SK-N-SH (cell line): ENCODE data around the gene MEF2D. TPM values are rescaled to one million over a fixed set of nuclear protein-coding genes. Genes with fewer than 3 reads are reported as not detected.

Experiments
- CTCF ChIA-PET: fragments of 300-600, 350-600 bp; formaldehyde crosslinking; extraction: SDS; loops from one replicate; lab custom pipeline; 2021; lab: Yijun Ruan, JAX
- POLR2A ChIA-PET: fragments of 350-600 bp; sonication (Branson Sonifier 250); formaldehyde crosslinking; extraction: SDS; loops from one replicate; lab custom pipeline; 2020; ENCODE audit warnings: antibody characterized with exemption, inconsistent platforms; lab: Yijun Ruan, JAX
- DNase-seq: peaks from one replicate; pipeline ENCODE4 v3.0.0; 2012
- H2AFZ ChIP-seq: fragments of 200-600 bp; sonication (generic); 2 replicates; pipeline ENCODE4 v1.8.1; 2016; ENCODE audit warnings: antibody characterized with exemption, mild to moderate bottlenecking, low read depth
- H3F3A ChIP-seq: fragments of 200-600 bp; sonication (generic); replicated peaks from 2 replicates; pipeline ENCODE3; 2016; ENCODE audit warnings: antibody characterized with exemption, mild to moderate bottlenecking; ENCODE audit not compliant: insufficient read depth
- H3K27ac ChIP-seq, 2 experiments: fragments of 200-500 bp in 1 of 2; fragments of 200-600 bp in 1 of 2; sonication (Bioruptor generic) in 1 of 2; sonication (generic), shearing (Covaris generic) in 1 of 2; 2 replicates each; pipeline versions ENCODE4 v1.5.1 to v1.6.1; 2014 to 2016; ENCODE audit warnings: low read depth in 2 of 2, inconsistent platforms in 1 of 2, low read length in 1 of 2, mild to moderate bottlenecking in 1 of 2, mixed read lengths in 1 of 2
- H3K27me3 ChIP-seq: fragments of 200-600 bp; sonication (generic), shearing (Covaris generic); 2 replicates; pipeline ENCODE4 v1.6.1; 2016; ENCODE audit warnings: mixed run types; ENCODE audit not compliant: insufficient read depth
- H3K36me3 ChIP-seq, 2 experiments: fragments of 200-500 bp in 1 of 2; fragments of 200-600 bp in 1 of 2; sonication (Bioruptor generic) in 1 of 2; sonication (generic) in 1 of 2; replicated peaks in 1 of 2; 2 replicates each; pipeline versions ENCODE3 to v1.5.1; 2014 to 2016; ENCODE audit warnings: low read length in 1 of 2, mild to moderate bottlenecking in 1 of 2; ENCODE audit not compliant: insufficient read depth in 2 of 2, control insufficient read depth in 1 of 2
- H3K4me1 ChIP-seq, 2 experiments: fragments of 200-500 bp in 1 of 2; fragments of 200-600 bp in 1 of 2; sonication (Bioruptor generic) in 1 of 2; sonication (generic), shearing (Covaris generic) in 1 of 2; 2 replicates each; pipeline versions ENCODE4 v1.5.1 to v1.6.1; 2014 to 2016; ENCODE audit warnings: low read depth in 1 of 2, low read length in 1 of 2, mixed run types in 1 of 2; ENCODE audit not compliant: insufficient read depth in 2 of 2, control insufficient read depth in 1 of 2
- H3K4me2 ChIP-seq: fragments of 200-600 bp; sonication (generic), shearing (Covaris generic); 2 replicates; pipeline ENCODE4 v1.6.1; 2017; ENCODE audit warnings: mixed run types
- H3K4me3 ChIP-seq, 2 experiments: fragments of 200-500 bp in 1 of 2; fragments of 200-600 bp in 1 of 2; sonication (Bioruptor generic) in 1 of 2; sonication (generic), shearing (Covaris generic) in 1 of 2; 2 replicates each; pipeline versions ENCODE4 v1.5.1 to v1.8.1; 2014 to 2016; ENCODE audit warnings: low read depth in 2 of 2, inconsistent platforms in 1 of 2, low read length in 1 of 2, mild to moderate bottlenecking in 1 of 2, mixed read lengths in 1 of 2, moderate library complexity in 1 of 2
- H3K79me2 ChIP-seq: fragments of 200-600 bp; sonication (generic); 2 replicates; pipeline ENCODE4 v1.8.1; 2017; ENCODE audit warnings: mild to moderate bottlenecking; ENCODE audit not compliant: insufficient read depth
- H3K9ac ChIP-seq: fragments of 200-600 bp; sonication (generic); 2 replicates; pipeline ENCODE4 v1.6.1; 2017; ENCODE audit warnings: mixed run types
- H3K9me2 ChIP-seq: fragments of 200-600 bp; sonication (generic); 2 replicates; pipeline ENCODE4 v1.6.1; 2017; ENCODE audit warnings: mixed run types
- H3K9me3 ChIP-seq: fragments of 200-600 bp; sonication (generic); 2 replicates; pipeline ENCODE4 v1.6.1; 2017; ENCODE audit warnings: mixed run types, mild to moderate bottlenecking, moderate library complexity
- H4K20me1 ChIP-seq: fragments of 200-600 bp; sonication (generic); 2 replicates; pipeline ENCODE4 v1.6.1; 2017; ENCODE audit warnings: mild to moderate bottlenecking, mixed run types; ENCODE audit not compliant: insufficient read depth
- NFIC ChIP-seq: IDR thresholded peaks from 2 replicates; pipeline ENCODE4 v1.4.0; 2012; ENCODE audit warnings: borderline replicate concordance
- NRF1 ChIP-seq: IDR thresholded peaks from 2 replicates; pipeline ENCODE4 v1.6.1; 2012; ENCODE audit warnings: low read depth, mild to moderate bottlenecking, low read length
- POLR2AphosphoS5 ChIP-seq: IDR thresholded peaks from 2 replicates; pipeline ENCODE4 v1.6.1; 2012; ENCODE audit warnings: low read depth, low read length
- RCOR1 ChIP-seq: fragments of 150-350 bp; IDR thresholded peaks from 2 replicates; pipeline ENCODE4 v1.6.1; 2017; ENCODE audit warnings: antibody characterized with exemption, low read length
- RFX5 ChIP-seq: IDR thresholded peaks from 2 replicates; pipeline ENCODE4 v1.6.1; 2012; ENCODE audit warnings: mild to moderate bottlenecking, improper control_type of control experiment, low read length
- SMC3 ChIP-seq: IDR thresholded peaks from 2 replicates; pipeline ENCODE4 v1.6.1; 2012; ENCODE audit warnings: low read depth, low read length, improper control_type of control experiment
- TCF12 ChIP-seq: IDR thresholded peaks from 2 replicates; pipeline ENCODE4 v1.4.0; 2012
- TEAD4 ChIP-seq: IDR thresholded peaks from 2 replicates; pipeline ENCODE4 v1.4.0; 2012; ENCODE audit warnings: mild to moderate bottlenecking, borderline replicate concordance; ENCODE audit not compliant: insufficient read depth
- WGBS: methylation state at CpG from one replicate; pipeline ENCODE4 v1.1.6; 2017; ENCODE audit warnings: low lambda C conversion rate; 5-methylcytosine and 5-hydroxymethylcytosine counted together
- polyA plus RNA-seq, 3 experiments: library from polyadenylated mRNA; depleted of rRNA; stranded (reverse); fragments of >200 nt; gene quantifications; 2 replicates each; pipeline ENCODE4 v1.2.3, GENCODE V29; 2012
- TF ChIP-seq, protein P1 (sequence below): IDR thresholded peaks from 2 replicates; pipeline ENCODE4 v1.4.0; 2012; ENCODE audit warnings: low read depth, borderline replicate concordance
- TF ChIP-seq, protein P2 (sequence below): fragments of 150-350 bp; IDR thresholded peaks from 2 replicates; pipeline ENCODE4 v1.6.1; 2016; ENCODE audit warnings: mild to moderate bottlenecking, low read depth, low read length

Gene MEF2D
- polyA plus RNA-seq, 1 of the 3 experiments (the other 2 are of a cell fraction): 14.3 TPM

DNA sequence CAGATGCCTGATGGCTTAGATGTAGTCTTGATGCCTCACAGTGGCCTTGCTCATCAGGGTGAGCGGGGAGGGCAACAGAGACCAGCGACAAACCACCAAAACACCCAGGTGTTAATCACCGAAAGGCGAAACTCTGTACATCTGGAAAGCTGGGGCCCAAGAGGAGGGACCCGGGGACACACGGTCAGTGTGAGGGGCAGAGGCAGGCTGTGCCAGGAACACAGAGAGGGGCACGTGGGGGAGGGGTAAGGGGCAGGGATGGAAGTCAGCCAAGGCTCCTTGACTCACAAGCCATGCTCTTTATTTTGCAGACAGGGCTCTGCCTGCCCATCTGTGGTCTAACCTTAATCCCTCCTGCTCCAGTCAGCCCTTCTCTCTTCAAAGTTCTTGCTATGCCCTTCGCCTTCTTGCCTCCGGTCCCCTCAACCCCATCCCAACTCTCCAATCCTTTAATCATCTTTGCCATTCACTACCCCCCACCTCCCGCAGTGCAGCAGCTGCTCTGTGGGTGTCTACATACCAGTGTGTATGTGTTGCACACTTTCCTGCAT is 4.3 kb downstream of the MEF2D start:
- H3K36me3 ChIP-seq: peaks cover 3 to 6% of the 10 kb centered on the region in 2 experiments
- H3K4me3 ChIP-seq: no peak overlapping the region
- H3K9ac ChIP-seq: no peak overlapping the region
- TF ChIP-seq RCOR1 (no peak), TCF12 (0 out of 2 replicates have a peak, but pooled peaks have one; percentile 7), NFIC (no peak), NRF1 (no peak)
- TF ChIP-seq, all 33 proteins: peak for 1
- CTCF ChIA-PET: interaction anchor here (1.4 to 7.3 kb wide), 3 partner anchors 16 to 111 kb away, joined by 4 to 47 read pairs (median 10); no protein-coding TSS in a partner anchor
- Histone ChIP-seq H3K4me2 (peak overlapping the region; percentile 52), H3K9me3 (no peaks in the 10 kb centered on the region), H3F3A (no peaks in the 10 kb centered on the region), H3K79me2 (peaks cover 93% of the 10 kb centered on the region), H3K9me2 (no peaks in the 10 kb centered on the region), H3K4me1 (peaks cover 25 to 58% of the 10 kb centered on the region in 2 experiments), H3K27me3 (no peaks in the 10 kb centered on the region), H4K20me1 (peaks cover 84% of the 10 kb centered on the region), H2AFZ (no peak overlapping the region), H3K27ac (no peak overlapping the region; a peak in 1 of 4 replicates)
- no peak for DNase-seq
- POLR2A ChIA-PET: no interaction called here
- WGBS: 62% methylated on average over 10 of the region's 10 CpGs

- no peaks in the 10 kb centered on the region for H3K9me2 ChIP-seq
- no peaks in the 10 kb centered on the region for H3F3A ChIP-seq
- H3K79me2 ChIP-seq: peaks cover 100% of the 10 kb centered on the region
- TF ChIP-seq, protein P1, sequence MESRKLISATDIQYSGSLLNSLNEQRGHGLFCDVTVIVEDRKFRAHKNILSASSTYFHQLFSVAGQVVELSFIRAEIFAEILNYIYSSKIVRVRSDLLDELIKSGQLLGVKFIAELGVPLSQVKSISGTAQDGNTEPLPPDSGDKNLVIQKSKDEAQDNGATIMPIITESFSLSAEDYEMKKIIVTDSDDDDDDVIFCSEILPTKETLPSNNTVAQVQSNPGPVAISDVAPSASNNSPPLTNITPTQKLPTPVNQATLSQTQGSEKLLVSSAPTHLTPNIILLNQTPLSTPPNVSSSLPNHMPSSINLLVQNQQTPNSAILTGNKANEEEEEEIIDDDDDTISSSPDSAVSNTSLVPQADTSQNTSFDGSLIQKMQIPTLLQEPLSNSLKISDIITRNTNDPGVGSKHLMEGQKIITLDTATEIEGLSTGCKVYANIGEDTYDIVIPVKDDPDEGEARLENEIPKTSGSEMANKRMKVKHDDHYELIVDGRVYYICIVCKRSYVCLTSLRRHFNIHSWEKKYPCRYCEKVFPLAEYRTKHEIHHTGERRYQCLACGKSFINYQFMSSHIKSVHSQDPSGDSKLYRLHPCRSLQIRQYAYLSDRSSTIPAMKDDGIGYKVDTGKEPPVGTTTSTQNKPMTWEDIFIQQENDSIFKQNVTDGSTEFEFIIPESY: no peak
- no peak for TF ChIP-seq POLR2AphosphoS5
- no peak for TF ChIP-seq SMC3
- TF ChIP-seq, protein P2, sequence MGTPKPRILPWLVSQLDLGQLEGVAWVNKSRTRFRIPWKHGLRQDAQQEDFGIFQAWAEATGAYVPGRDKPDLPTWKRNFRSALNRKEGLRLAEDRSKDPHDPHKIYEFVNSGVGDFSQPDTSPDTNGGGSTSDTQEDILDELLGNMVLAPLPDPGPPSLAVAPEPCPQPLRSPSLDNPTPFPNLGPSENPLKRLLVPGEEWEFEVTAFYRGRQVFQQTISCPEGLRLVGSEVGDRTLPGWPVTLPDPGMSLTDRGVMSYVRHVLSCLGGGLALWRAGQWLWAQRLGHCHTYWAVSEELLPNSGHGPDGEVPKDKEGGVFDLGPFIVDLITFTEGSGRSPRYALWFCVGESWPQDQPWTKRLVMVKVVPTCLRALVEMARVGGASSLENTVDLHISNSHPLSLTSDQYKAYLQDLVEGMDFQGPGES: no peak
- TF ChIP-seq TEAD4: no peak
- TF ChIP-seq RFX5: no peak
- no peak overlapping the region for H3K9ac ChIP-seq
- no peaks in the 10 kb centered on the region for H3K27me3 ChIP-seq
- H3K9me3 ChIP-seq: no peaks in the 10 kb centered on the region
- peaks cover 91% of the 10 kb centered on the region for H4K20me1 ChIP-seq
- H3K4me2 ChIP-seq: peak overlapping the region; percentile 52; the same call in 1 of the 2 replicates
- POLR2A ChIA-PET: no interaction called here
- CTCF ChIA-PET: interaction anchor here (1.4 to 7.3 kb wide), 3 partner anchors 15 to 110 kb away, joined by 4 to 47 read pairs (median 10); no protein-coding TSS in a partner anchor
- DNase-seq: no peak
- no peak overlapping the region for H3K4me3 ChIP-seq
- no peak overlapping the region for H3K27ac ChIP-seq
- H3K4me1 ChIP-seq: peaks cover 32 to 65% of the 10 kb centered on the region in 2 experiments
- no peak overlapping the region for H2AFZ ChIP-seq
- WGBS: 97% methylated on average over 9 of the region's 9 CpGs
- H3K36me3 ChIP-seq: peaks cover 3 to 6% of the 10 kb centered on the region in 2 experiments
Measured at GRCh38 chr1:156495401-156496140, 5.0 kb downstream of the MEF2D start.
